ENCODE measurements around the gene SCO2.

The SCO2 gene

GRCh38 chr22:50525104-50525857 is at the start of gene SCO2:
Gene SCO2 (minus strand): TSS chr22:50525598. CDS start chr22:50524411, 1,187 bp downstream.
- DNase-seq (ENCODE audit: low read depth) = peak; percentile 82

- no peak for DNase-seq (ENCODE audit: low read depth)
These were observed 49.0 kb upstream of the SCO2 start for GRCh38 chr22:50574383-50574755.

- DNase-seq (ENCODE audit: low read depth) = no peak
These were observed 48.3 kb upstream of the SCO2 start for GRCh38 chr22:50573491-50574382.

GRCh38 chr22:50572965-50573364 is 47.6 kb upstream of the SCO2 start:
- no peak for DNase-seq (ENCODE audit: low read depth)

- DNase-seq (ENCODE audit: low read depth) = no peak
These were observed 46.1 kb upstream of the SCO2 start for GRCh38 chr22:50571264-50572175.

GRCh38 chr22:50570861-50571260 is 45.5 kb upstream of the SCO2 start:
- no peak for DNase-seq (ENCODE audit: low read depth)

- no peak for DNase-seq (ENCODE audit: low read depth)
These were observed 44.6 kb upstream of the SCO2 start for GRCh38 chr22:50569896-50570535.

GRCh38 chr22:50569041-50569459 is 43.7 kb upstream of the SCO2 start:
- DNase-seq (ENCODE audit: low read depth) = no peak

GRCh38 chr22:50568626-50569025 is 43.2 kb upstream of the SCO2 start:
- DNase-seq (ENCODE audit: low read depth) = no peak

GRCh38 chr22:50567721-50568252 is 42.4 kb upstream of the SCO2 start:
- no peak for DNase-seq (ENCODE audit: low read depth)

GRCh38 chr22:50564289-50564688 is 38.9 kb upstream of the SCO2 start:
- DNase-seq (ENCODE audit: low read depth) = no peak

- DNase-seq (ENCODE audit: low read depth) = no peak
These were observed 38.2 kb upstream of the SCO2 start for GRCh38 chr22:50563413-50564160.

- DNase-seq (ENCODE audit: low read depth) = no peak
These were observed 37.4 kb upstream of the SCO2 start, which contains the start of gene SYCE3 for GRCh38 chr22:50562523-50563412. Gene SYCE3 (minus strand): TSS chr22:50562919. CDS start chr22:50556405, 6,514 bp downstream.

GRCh38 chr22:50561401-50562358 is 36.3 kb upstream of the SCO2 start:
- DNase-seq (ENCODE audit: low read depth) = no peak

- no peak for DNase-seq (ENCODE audit: low read depth)
These were observed 34.6 kb upstream of the SCO2 start for GRCh38 chr22:50560034-50560433.

- DNase-seq (ENCODE audit: low read depth) = no peak
These were observed 31.3 kb upstream of the SCO2 start for GRCh38 chr22:50556703-50557102.

GRCh38 chr22:50553310-50553709 is 27.9 kb upstream of the SCO2 start:
- DNase-seq (ENCODE audit: low read depth) = no peak

GRCh38 chr22:50551160-50551752 is 25.9 kb upstream of the SCO2 start:
- no peak for DNase-seq (ENCODE audit: low read depth)

All from non-pigmented ciliary epithelial cell (primary cell).